Measurements from ENCODE around the gene DAPK1.

GRCh38 chr9:87612536-87612935 is 114.9 kb downstream of the DAPK1 start:
- TF ChIP-seq CTCF (conservative IDR thresholded peaks at IDR 0.05 in 1 of 2, IDR thresholded peaks at IDR 0.05 in 1 of 2; ENCODE audit: extremely low read depth in 1 of 2, insufficient read depth in 1 of 2, low read depth in 1 of 2, low read length in 2 of 2), result no peak
- TF ChIP-seq EZH2 (IDR thresholded peaks at IDR 0.05; ENCODE audit: borderline replicate concordance, low read length), result no peak
